Fibroblast of skin of left quadriceps (primary cell): Measurements from ENCODE around the gene DDX11.
"Not testable (repeated sequence)": the region's sequence is repeated elsewhere in the genome, so short reads cannot be mapped to it uniquely, and the experiment has no call there.

Experiments
- DNase-seq, 2 experiments: peaks; one replicate each; pipeline ENCODE4 v3.0.0-alpha.2; 2013; ENCODE audit warnings: low read depth in 2 of 2

The DDX11 gene

GRCh38 chr12:31124158-31124557 lies 50.5 kb downstream of the DDX11 start:
- DNase-seq, result not testable (repeated sequence)

GRCh38 chr12:31125171-31125570 lies 51.5 kb downstream of the DDX11 start:
- DNase-seq, result not testable (repeated sequence)

- DNase-seq, result not testable (repeated sequence)
These were observed 53.7 kb downstream of the DDX11 start for GRCh38 chr12:31127209-31127848.

DNA sequence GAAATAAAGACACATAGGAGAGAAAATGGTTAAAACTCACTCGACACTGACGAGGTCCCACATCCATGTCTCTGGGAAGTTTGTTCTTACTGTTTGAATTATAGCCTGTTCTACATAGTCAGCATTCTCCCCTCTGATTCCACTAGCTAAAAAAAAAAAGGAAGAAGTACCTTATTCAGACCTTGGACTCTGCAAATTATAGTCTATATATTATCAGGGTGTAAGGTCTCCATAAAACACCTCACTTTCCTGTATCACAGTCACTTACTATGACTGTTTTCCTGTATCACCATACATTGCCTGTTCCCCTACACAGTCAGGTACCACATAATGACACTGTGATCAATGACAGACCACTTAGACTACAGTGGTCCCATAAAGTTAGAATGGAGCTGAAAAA lies 62.9 kb downstream of the DDX11 start:
- DNase-seq, result not testable (repeated sequence)

DNA sequence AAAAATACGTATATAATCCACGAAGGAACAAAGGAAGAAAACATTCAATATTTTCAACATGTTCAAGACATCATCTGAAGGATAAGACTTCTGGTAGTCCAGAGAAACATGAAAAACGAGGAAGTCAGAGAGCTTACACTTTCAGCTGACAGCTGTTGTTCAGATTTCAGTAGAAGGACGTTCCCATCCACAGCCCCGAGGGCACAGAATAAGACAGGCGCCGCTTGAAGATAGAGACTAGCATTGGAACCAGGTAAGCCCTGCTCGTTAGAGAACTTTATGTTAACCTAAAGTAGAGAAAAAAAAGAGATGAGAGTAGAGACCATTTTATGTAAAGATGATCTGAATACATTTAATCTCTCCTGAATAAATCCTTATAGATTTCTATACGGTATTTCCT lies 71.1 kb downstream of the DDX11 start:
- not testable (repeated sequence) for DNase-seq

GRCh38 chr12:31145296-31145695 lies 71.6 kb downstream of the DDX11 start:
- DNase-seq, result not testable (repeated sequence)

DNA sequence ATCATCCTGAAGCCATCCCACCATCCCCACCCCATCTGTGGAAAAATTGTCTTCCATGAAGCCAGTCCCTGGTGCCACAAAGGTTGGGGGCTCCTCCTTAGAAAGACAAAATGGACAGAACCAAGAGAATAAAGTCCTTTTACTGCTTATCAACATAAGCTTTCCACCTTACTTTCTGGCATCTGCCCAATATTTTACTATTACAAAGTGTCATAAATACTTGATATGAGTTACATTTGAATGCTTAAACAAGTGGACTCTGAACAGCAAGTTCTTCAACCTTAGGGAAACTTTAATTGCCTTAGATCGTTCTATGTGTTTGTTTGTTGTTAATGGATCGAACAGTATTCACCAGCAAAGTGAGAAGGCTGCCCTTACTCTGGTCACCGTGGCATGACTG lies 73.8 kb downstream of the DDX11 start:
- not testable (repeated sequence) for DNase-seq

GRCh38 chr12:31150766-31151165 lies 77.1 kb downstream of the DDX11 start:
- not testable (repeated sequence) for DNase-seq
